Keratinocyte (primary cell): ENCODE data around the gene FAT4. TPM values are rescaled to one million over a fixed set of nuclear protein-coding genes. Genes with fewer than 3 reads are reported as not detected.

Experiments
- DNase-seq: peaks from one replicate; pipeline ENCODE4 v3.0.0-alpha.2; 2011; ENCODE audit warnings: low read depth, missing footprints, low spot score
- FAIRE-seq: peaks from 2 replicates; lab custom pipeline; 2011; peaks lifted over from hg19 to GRCh38; lab: Jason Lieb, UNC
- H2AFZ ChIP-seq: 2 replicates; pipeline ENCODE4 v1.6.0; 2012; ENCODE audit warnings: low read length, control low read depth, inconsistent platforms; ENCODE audit not compliant: control insufficient read depth
- H3K27ac ChIP-seq: 2 replicates; pipeline ENCODE4 v1.5.1; 2011; ENCODE audit warnings: low read length; ENCODE audit not compliant: control insufficient read depth, insufficient read depth
- H3K27me3 ChIP-seq: 3 replicates; pipeline ENCODE4 v1.6.0; 2011; ENCODE audit warnings: low read length; ENCODE audit not compliant: control insufficient read depth, insufficient read depth; ENCODE audit errors: extremely low read depth
- H3K36me3 ChIP-seq, 2 experiments: 2 replicates in 1 of 2; 3 replicates in 1 of 2; pipeline ENCODE4 v1.5.1; 2011; ENCODE audit warnings: low read length in 2 of 2, mild to moderate bottlenecking in 1 of 2; ENCODE audit not compliant: control insufficient read depth in 2 of 2, insufficient read depth in 2 of 2; ENCODE audit errors: extremely low read depth in 1 of 2
- H3K4me1 ChIP-seq: 3 replicates; pipeline ENCODE4 v1.5.1; 2011; ENCODE audit warnings: low read length; ENCODE audit not compliant: control insufficient read depth, insufficient read depth; ENCODE audit errors: extremely low read depth
- H3K4me2 ChIP-seq: 3 replicates; pipeline ENCODE4 v1.6.0; 2011; ENCODE audit warnings: low read depth, low read length; ENCODE audit not compliant: control insufficient read depth, insufficient read depth; ENCODE audit errors: extremely low read depth
- H3K4me3 ChIP-seq, 3 experiments: fragments of 200-600 bp in 1 of 3; sonication (generic) in 1 of 3; 2 replicates in 2 of 3; 3 replicates in 1 of 3; pipeline ENCODE4 v1.5.1; 2011 to 2016; ENCODE audit warnings: low read length in 3 of 3, mild to moderate bottlenecking in 3 of 3, control low read depth in 2 of 3, inconsistent platforms in 1 of 3, low read depth in 1 of 3, mixed read lengths in 1 of 3, mixed run types in 1 of 3, moderate library complexity in 1 of 3; ENCODE audit not compliant: control insufficient read depth in 2 of 3, insufficient read depth in 2 of 3; ENCODE audit errors: extremely low read depth in 1 of 3
- H3K79me2 ChIP-seq: 2 replicates; pipeline ENCODE4 v1.6.0; 2012; ENCODE audit warnings: low read length; ENCODE audit not compliant: control insufficient read depth, insufficient read depth
- H3K9ac ChIP-seq: 3 replicates; pipeline ENCODE4 v1.6.0; 2011; ENCODE audit warnings: low read length; ENCODE audit not compliant: control insufficient read depth, insufficient read depth; ENCODE audit errors: extremely low read depth
- H3K9me1 ChIP-seq: 3 replicates; pipeline ENCODE4 v1.6.0; 2011; ENCODE audit warnings: low read length; ENCODE audit not compliant: control insufficient read depth, insufficient read depth; ENCODE audit errors: extremely low read depth
- H3K9me3 ChIP-seq: 2 replicates; pipeline ENCODE4 v1.5.1; 2012; ENCODE audit warnings: low read depth, low read length; ENCODE audit not compliant: control insufficient read depth
- H4K20me1 ChIP-seq: 3 replicates; pipeline ENCODE4 v1.6.0; 2011; ENCODE audit warnings: low read length; ENCODE audit not compliant: control insufficient read depth, insufficient read depth; ENCODE audit errors: extremely low read depth
- EZH2 ChIP-seq: IDR thresholded peaks from one replicate; pipeline ENCODE4 v1.6.1; 2012; ENCODE audit warnings: inconsistent platforms, mild to moderate bottlenecking, low read length, moderate library complexity
- dilution Hi-C: fragments of 300-500 bp; cut with MboI; formaldehyde crosslinking; loops from one replicate; pipeline ENCODE4 v1.7.0; 2020; ENCODE audit warnings: low sequenced_read_pairs; ENCODE audit not compliant: extremely low pct_ligation_motif_present
- polyA plus RNA-seq, 5 experiments: library from polyadenylated mRNA; depleted of rRNA in 3 of 5; stranded (reverse) in 3 of 5; stranded (forward) in 1 of 5; unstranded in 1 of 5; fragments of >200 nt; gene quantifications; 1 replicate in 1 of 5; 2 replicates in 3 of 5; 3 replicates in 1 of 5; pipeline versions ENCODE4 v1.2.1 to v1.2.3, GENCODE V29; 2011 to 2012; ENCODE audit warnings: missing spikeins in 2 of 5, low read depth in 1 of 5, low replicate concordance in 1 of 5
- TF ChIP-seq, protein P1 (sequence below), 3 experiments: IDR thresholded peaks in 1 of 3; conservative IDR thresholded peaks in 1 of 3; optimal IDR thresholded peaks in 1 of 3; 2 replicates in 2 of 3; 3 replicates in 1 of 3; pipeline versions ENCODE3 to v1.5.1; 2011; ENCODE audit warnings: low read length in 3 of 3, mild to moderate bottlenecking in 3 of 3, moderate library complexity in 2 of 3, control low read depth in 1 of 3, inconsistent platforms in 1 of 3; ENCODE audit not compliant: insufficient read depth in 2 of 3; ENCODE audit errors: extremely low read depth in 1 of 3

The FAT4 gene
- polyA plus RNA-seq, 1 donor (not counting 4 experiments of a cell fraction or from before 2014, with no cell fraction given) = 1.6 TPM

GRCh38 chr4:125344198-125344597, 29.4 kb downstream of the FAT4 start:
- H3K27ac ChIP-seq = no peak overlapping the region
- no peak overlapping the region for H3K4me3 ChIP-seq
- no peaks in the 10 kb centered on the region for H3K4me1 ChIP-seq
- no peak overlapping the region for H3K9ac ChIP-seq
- FAIRE-seq (no peak), DNase-seq (no peak)
- H4K20me1 ChIP-seq = no peaks in the 10 kb centered on the region
- TF ChIP-seq, protein P1, sequence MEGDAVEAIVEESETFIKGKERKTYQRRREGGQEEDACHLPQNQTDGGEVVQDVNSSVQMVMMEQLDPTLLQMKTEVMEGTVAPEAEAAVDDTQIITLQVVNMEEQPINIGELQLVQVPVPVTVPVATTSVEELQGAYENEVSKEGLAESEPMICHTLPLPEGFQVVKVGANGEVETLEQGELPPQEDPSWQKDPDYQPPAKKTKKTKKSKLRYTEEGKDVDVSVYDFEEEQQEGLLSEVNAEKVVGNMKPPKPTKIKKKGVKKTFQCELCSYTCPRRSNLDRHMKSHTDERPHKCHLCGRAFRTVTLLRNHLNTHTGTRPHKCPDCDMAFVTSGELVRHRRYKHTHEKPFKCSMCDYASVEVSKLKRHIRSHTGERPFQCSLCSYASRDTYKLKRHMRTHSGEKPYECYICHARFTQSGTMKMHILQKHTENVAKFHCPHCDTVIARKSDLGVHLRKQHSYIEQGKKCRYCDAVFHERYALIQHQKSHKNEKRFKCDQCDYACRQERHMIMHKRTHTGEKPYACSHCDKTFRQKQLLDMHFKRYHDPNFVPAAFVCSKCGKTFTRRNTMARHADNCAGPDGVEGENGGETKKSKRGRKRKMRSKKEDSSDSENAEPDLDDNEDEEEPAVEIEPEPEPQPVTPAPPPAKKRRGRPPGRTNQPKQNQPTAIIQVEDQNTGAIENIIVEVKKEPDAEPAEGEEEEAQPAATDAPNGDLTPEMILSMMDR (optimal IDR thresholded peaks at IDR 0.05 in 1 of 3, IDR thresholded peaks at IDR 0.05 in 1 of 3, conservative IDR thresholded peaks at IDR 0.05 in 1 of 3; ENCODE audit: extremely low read depth in 1 of 3, insufficient read depth in 2 of 3, low read length in 3 of 3) = no peak
- TF ChIP-seq EZH2 = no peak
- H3K9me3 ChIP-seq = no peaks in the 10 kb centered on the region
- dilution Hi-C loops = no loop called here
- no peaks in the 10 kb centered on the region for H3K27me3 ChIP-seq
- H3K79me2 ChIP-seq = no peaks in the 10 kb centered on the region
- H3K4me2 ChIP-seq = no peak overlapping the region
- H2AFZ ChIP-seq = no peak overlapping the region
- no peaks in the 10 kb centered on the region for H3K36me3 ChIP-seq
- no peaks in the 10 kb centered on the region for H3K9me1 ChIP-seq

- no peaks in the 10 kb centered on the region for H3K27me3 ChIP-seq
- no peak overlapping the region for H3K27ac ChIP-seq
- H3K4me3 ChIP-seq = no peak overlapping the region
- no peak for DNase-seq
- H3K9me1 ChIP-seq = no peaks in the 10 kb centered on the region
- TF ChIP-seq, protein P1 (optimal IDR thresholded peaks at IDR 0.05 in 1 of 3, IDR thresholded peaks at IDR 0.05 in 1 of 3, conservative IDR thresholded peaks at IDR 0.05 in 1 of 3; ENCODE audit: extremely low read depth in 1 of 3, insufficient read depth in 2 of 3, low read length in 3 of 3) = no peak
- TF ChIP-seq EZH2 = no peak
- no peaks in the 10 kb centered on the region for H3K79me2 ChIP-seq
- H3K36me3 ChIP-seq = no peaks in the 10 kb centered on the region
- no peaks in the 10 kb centered on the region for H3K4me1 ChIP-seq
- no peak overlapping the region for H3K9ac ChIP-seq
- H2AFZ ChIP-seq = no peak overlapping the region
- dilution Hi-C loops = no loop called here
- FAIRE-seq = no peak
- H3K4me2 ChIP-seq = no peak overlapping the region
- H3K9me3 ChIP-seq = no peaks in the 10 kb centered on the region
- no peaks in the 10 kb centered on the region for H4K20me1 ChIP-seq
These were observed 31.9 kb downstream of the FAT4 start for GRCh38 chr4:125346616-125347015.
